Lung (tissue), 12 donors: Measurements from ENCODE around the gene ISG20. TPM values are rescaled to one million over a fixed set of nuclear protein-coding genes. Genes with fewer than 3 reads are reported as not detected.

ENCODE experiments used
- ATAC-seq: fragments of 200-7000 bp; cut with Tn5 transposase; one replicate; pipeline ENCODE4 v1.9.1; 2020; ENCODE audit warnings: moderate number of reproducible peaks; ENCODE audit not compliant: insufficient read depth, low FRiP score
- DNase-seq, 3 donors: peaks; one replicate each; pipeline ENCODE4 v3.0.0-alpha.2; 2013 to 2017
- H3K27ac ChIP-seq, 2 donors: one replicate each; pipeline ENCODE4 v1.5.1; 2013; ENCODE audit warnings: mild to moderate bottlenecking in 2 of 2, moderate library complexity in 2 of 2, control low read depth in 1 of 2, inconsistent platforms in 1 of 2, low read depth in 1 of 2, low read length in 1 of 2
- H3K27me3 ChIP-seq, 3 donors: one replicate each; pipeline ENCODE4 v1.5.1; 2013; ENCODE audit warnings: low read length in 2 of 3; ENCODE audit not compliant: control insufficient read depth in 3 of 3, insufficient read depth in 3 of 3
- H3K36me3 ChIP-seq, 4 donors: one replicate each; pipeline ENCODE4 v1.5.1; 2013; ENCODE audit warnings: low read length in 4 of 4, mild to moderate bottlenecking in 1 of 4, moderate library complexity in 1 of 4; ENCODE audit not compliant: control insufficient read depth in 4 of 4, insufficient read depth in 4 of 4
- H3K4me1 ChIP-seq, 5 donors: one replicate each; pipeline ENCODE4 v1.5.1; 2013; ENCODE audit warnings: low read length in 5 of 5, mild to moderate bottlenecking in 2 of 5, moderate library complexity in 1 of 5; ENCODE audit not compliant: control insufficient read depth in 5 of 5, insufficient read depth in 5 of 5
- H3K4me3 ChIP-seq: one replicate; pipeline ENCODE4 v1.5.1; 2013; ENCODE audit warnings: mild to moderate bottlenecking, control low read depth, moderate library complexity
- H3K9ac ChIP-seq, 2 donors: one replicate each; pipeline ENCODE4 v1.5.1; 2013; ENCODE audit warnings: low read length in 2 of 2, control low read depth in 1 of 2; ENCODE audit not compliant: insufficient read depth in 1 of 2
- H3K9me3 ChIP-seq, 4 donors: one replicate each; pipeline ENCODE4 v1.5.1; 2013; ENCODE audit warnings: low read length in 3 of 4, mild to moderate bottlenecking in 1 of 4, moderate library complexity in 1 of 4; ENCODE audit not compliant: control insufficient read depth in 4 of 4, insufficient read depth in 3 of 4
- WGBS, 2 donors: extraction: QIAGEN DNeasy Blood & Tissue Kit; methylation state at CpG; one replicate each; pipeline ENCODE4 v1.1.7; 2013; 5-methylcytosine and 5-hydroxymethylcytosine counted together
- polyA plus RNA-seq, 2 donors: library from polyadenylated mRNA; stranded (reverse); fragments of 200-250 nt; gene quantifications; one replicate each; pipeline ENCODE4 v1.2.1, GENCODE V29; 2013
- total RNA-seq, 2 donors: library from RNA; depleted of rRNA in 1 of 2; stranded (reverse); fragments of >200 nt in 1 of 2; gene quantifications; one replicate each; pipeline ENCODE4 v1.2.1, GENCODE V29; 2014 to 2021
- TF ChIP-seq, protein P1 (sequence below): IDR thresholded peaks from 2 replicates; pipeline ENCODE4 v1.5.1; 2012; ENCODE audit warnings: mild to moderate bottlenecking; ENCODE audit errors: control extremely low read depth, extremely low read depth
- donor health status: control.
- donor health status: control.
- donor health status: Bipolar disorder and iron deficiency.
- donor health status: healthy.
- donor health status: DM: yes; HTN: yes; CAD: no.

Gene ISG20
- total and polyA plus RNA-seq, 4 donors = 18.5 to 61.6 (median 46.6) TPM

DNA sequence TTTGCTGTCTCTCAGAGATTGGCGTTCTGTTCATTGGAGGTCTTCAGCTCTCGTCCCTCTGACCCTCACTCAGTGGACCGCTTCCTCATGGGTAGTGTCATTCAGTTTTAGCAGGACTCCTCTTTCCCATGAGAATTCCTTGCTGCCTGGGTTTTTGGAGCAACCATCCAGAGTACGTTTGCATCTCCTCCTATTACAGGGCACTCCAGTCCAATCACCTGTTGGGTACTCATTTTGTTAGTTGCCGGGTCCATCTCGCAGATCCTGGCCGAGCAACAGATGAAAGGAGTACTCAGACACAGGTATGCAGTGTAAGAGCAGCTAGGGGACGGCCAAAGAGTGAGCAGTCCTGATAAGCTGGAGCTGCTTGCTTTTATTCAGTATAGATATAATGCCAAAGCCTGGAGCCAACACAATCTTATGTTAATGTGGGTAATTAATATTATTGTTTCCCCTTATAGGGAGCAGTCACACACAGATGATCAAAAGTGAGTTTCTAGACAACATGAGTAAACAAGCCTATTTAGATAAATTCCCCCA, 49.6 kb downstream of the ISG20 start:
- no peak overlapping the region for H3K9ac ChIP-seq
- ATAC-seq = no peak
- H3K9me3 ChIP-seq = no peaks in the 10 kb centered on the region
- H3K36me3 ChIP-seq = no peaks in the 10 kb centered on the region
- no peak for DNase-seq
- no peaks in the 10 kb centered on the region for H3K27me3 ChIP-seq
- H3K4me3 ChIP-seq = no peak overlapping the region
- TF ChIP-seq, protein P1, sequence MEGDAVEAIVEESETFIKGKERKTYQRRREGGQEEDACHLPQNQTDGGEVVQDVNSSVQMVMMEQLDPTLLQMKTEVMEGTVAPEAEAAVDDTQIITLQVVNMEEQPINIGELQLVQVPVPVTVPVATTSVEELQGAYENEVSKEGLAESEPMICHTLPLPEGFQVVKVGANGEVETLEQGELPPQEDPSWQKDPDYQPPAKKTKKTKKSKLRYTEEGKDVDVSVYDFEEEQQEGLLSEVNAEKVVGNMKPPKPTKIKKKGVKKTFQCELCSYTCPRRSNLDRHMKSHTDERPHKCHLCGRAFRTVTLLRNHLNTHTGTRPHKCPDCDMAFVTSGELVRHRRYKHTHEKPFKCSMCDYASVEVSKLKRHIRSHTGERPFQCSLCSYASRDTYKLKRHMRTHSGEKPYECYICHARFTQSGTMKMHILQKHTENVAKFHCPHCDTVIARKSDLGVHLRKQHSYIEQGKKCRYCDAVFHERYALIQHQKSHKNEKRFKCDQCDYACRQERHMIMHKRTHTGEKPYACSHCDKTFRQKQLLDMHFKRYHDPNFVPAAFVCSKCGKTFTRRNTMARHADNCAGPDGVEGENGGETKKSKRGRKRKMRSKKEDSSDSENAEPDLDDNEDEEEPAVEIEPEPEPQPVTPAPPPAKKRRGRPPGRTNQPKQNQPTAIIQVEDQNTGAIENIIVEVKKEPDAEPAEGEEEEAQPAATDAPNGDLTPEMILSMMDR = no peak
- no peak overlapping the region for H3K27ac ChIP-seq
- WGBS, 2 donors = 85 to 91% methylated on average over 8 of the region's 8 CpGs
- no peaks in the 10 kb centered on the region for H3K4me1 ChIP-seq

GRCh38 chr15:88690331-88690730, 51.5 kb downstream of the ISG20 start:
- Histone ChIP-seq H3K36me3 (no peaks in the 10 kb centered on the region), H3K27ac (no peak overlapping the region), H3K9ac (no peak overlapping the region), H3K9me3 (no peaks in the 10 kb centered on the region), H3K4me3 (no peak overlapping the region), H3K4me1 (no peaks in the 10 kb centered on the region), H3K27me3 (no peaks in the 10 kb centered on the region)
- TF ChIP-seq, protein P1 = no peak
- DNase-seq = no peak
- WGBS, 2 donors = 83 to 90% methylated on average over 7 of the region's 7 CpGs
- ATAC-seq = no peak

- H3K27me3 ChIP-seq = no peaks in the 10 kb centered on the region
- H3K9me3 ChIP-seq = no peaks in the 10 kb centered on the region
- no peak for DNase-seq
- no peak overlapping the region for H3K4me3 ChIP-seq
- no peak overlapping the region for H3K9ac ChIP-seq
- 71 to 72% methylated on average over 5 of the region's 5 CpGs for WGBS, 2 donors
- H3K27ac ChIP-seq = no peak overlapping the region
- H3K4me1 ChIP-seq = no peaks in the 10 kb centered on the region
- ATAC-seq = no peak
- TF ChIP-seq, protein P1 = no peak
- H3K36me3 ChIP-seq = no peaks in the 10 kb centered on the region
These were observed 54.4 kb downstream of the ISG20 start for GRCh38 chr15:88693191-88693590.

- 87% methylated on average over 8 of the region's 8 CpGs for WGBS, 2 donors
These were observed 56.3 kb downstream of the ISG20 start for GRCh38 chr15:88695101-88695500.

More at GRCh38 chr15:88695101-88695500, 56.3 kb downstream of the ISG20 start:
- Histone ChIP-seq H3K9me3 (no peaks in the 10 kb centered on the region), H3K9ac (no peak overlapping the region), H3K4me1 (no peaks in the 10 kb centered on the region), H3K27me3 (peaks cover 0 to 5% (median 2%) of the 10 kb centered on the region in 3 donors), H3K27ac (no peak overlapping the region), H3K36me3 (no peaks in the 10 kb centered on the region), H3K4me3 (no peak overlapping the region)
- ATAC-seq = no peak
- TF ChIP-seq, protein P1 = no peak
- no peak for DNase-seq
